ENCODE results near the gene SP6. TPM values are rescaled to one million over a fixed set of nuclear protein-coding genes. Genes with fewer than 3 reads are reported as not detected.

SP6 gene
- polyA plus RNA-seq, 1 experiment, result 0.05 TPM

- no peaks in the 10 kb centered on the region for H3K27me3 ChIP-seq (ENCODE audit: control insufficient read depth, insufficient read depth, low read length)
- no peak for DNase-seq (ENCODE audit: low read depth)
- no peaks in the 10 kb centered on the region for H3K36me3 ChIP-seq (ENCODE audit: control insufficient read depth, insufficient read depth, low read length)
- ChIA-PET POLR2A (no interaction called here), CTCF (interaction anchor here (1.0 to 17.5 kb wide), 6 partner anchors 9 to 66 kb away, joined by 3 to 875 read pairs (median 5); partner anchors contain the start of genes SCRN2 and SP6)
- TF ChIP-seq, protein P1, sequence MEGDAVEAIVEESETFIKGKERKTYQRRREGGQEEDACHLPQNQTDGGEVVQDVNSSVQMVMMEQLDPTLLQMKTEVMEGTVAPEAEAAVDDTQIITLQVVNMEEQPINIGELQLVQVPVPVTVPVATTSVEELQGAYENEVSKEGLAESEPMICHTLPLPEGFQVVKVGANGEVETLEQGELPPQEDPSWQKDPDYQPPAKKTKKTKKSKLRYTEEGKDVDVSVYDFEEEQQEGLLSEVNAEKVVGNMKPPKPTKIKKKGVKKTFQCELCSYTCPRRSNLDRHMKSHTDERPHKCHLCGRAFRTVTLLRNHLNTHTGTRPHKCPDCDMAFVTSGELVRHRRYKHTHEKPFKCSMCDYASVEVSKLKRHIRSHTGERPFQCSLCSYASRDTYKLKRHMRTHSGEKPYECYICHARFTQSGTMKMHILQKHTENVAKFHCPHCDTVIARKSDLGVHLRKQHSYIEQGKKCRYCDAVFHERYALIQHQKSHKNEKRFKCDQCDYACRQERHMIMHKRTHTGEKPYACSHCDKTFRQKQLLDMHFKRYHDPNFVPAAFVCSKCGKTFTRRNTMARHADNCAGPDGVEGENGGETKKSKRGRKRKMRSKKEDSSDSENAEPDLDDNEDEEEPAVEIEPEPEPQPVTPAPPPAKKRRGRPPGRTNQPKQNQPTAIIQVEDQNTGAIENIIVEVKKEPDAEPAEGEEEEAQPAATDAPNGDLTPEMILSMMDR (IDR thresholded peaks at IDR 0.05; ENCODE audit: insufficient read depth, low read depth, low read length), result no peak
- no peak overlapping the region for H3K4me3 ChIP-seq (ENCODE audit: low read depth, low read length)
These were observed 32.8 kb upstream of the SP6 start for GRCh38 chr17:47883589-47884426.

DNA sequence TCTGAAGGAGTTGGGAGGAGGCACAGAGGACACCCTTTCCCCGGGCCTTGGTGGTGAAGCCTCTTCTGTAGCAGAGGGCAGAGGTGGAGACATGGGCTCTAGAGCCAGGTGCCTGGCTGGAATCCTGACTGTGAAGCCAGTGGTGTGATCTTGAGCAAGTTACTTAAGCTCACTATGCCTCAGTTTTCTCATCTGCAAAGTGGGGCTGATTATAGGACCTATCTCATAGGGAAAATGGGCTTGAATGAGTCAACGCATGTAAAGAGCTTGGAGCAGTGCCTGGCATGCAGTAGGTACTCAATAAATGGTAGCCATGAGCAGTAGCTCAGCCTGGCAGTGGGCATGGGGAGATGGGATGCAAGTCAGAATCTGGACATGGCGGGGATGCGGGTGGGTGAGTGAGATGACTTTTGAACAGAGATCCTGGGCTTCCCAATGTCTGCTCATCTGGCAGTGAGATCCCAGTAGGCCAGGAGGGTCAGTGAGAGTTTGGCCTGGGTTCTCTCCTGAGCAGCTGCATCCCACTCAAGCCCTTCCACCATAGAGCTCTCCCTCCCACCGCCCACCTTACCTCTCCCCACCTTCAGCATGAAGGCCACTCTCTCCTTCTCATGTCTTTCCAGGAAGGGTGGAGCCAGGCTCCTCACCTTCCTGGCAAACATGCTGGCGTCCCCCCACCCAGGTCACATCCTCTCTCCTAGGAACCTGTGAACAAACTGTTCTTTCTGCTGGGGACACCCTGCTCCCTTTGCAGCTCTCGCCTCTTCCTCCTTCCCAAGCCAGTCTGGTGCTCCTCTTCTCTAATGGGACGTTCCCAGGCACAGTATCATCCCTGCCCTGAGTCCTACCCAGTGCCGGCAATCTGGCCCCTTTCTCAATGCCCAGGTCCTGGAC, 32.0 kb upstream of the SP6 start:
- Histone ChIP-seq H3K4me3 (ENCODE audit: low read depth, low read length) (no peak overlapping the region), H3K27me3 (ENCODE audit: control insufficient read depth, insufficient read depth, low read length) (no peaks in the 10 kb centered on the region), H3K36me3 (ENCODE audit: control insufficient read depth, insufficient read depth, low read length) (no peaks in the 10 kb centered on the region)
- TF ChIP-seq, protein P1 (IDR thresholded peaks at IDR 0.05; ENCODE audit: insufficient read depth, low read depth, low read length), result no peak
- no peak for DNase-seq (ENCODE audit: low read depth)
- ChIA-PET POLR2A (no interaction called here), CTCF (interaction anchor here (1.0 to 17.5 kb wide), 6 partner anchors 10 to 66 kb away, joined by 3 to 875 read pairs (median 4); partner anchors contain the start of genes SCRN2 and SP6)

DNA sequence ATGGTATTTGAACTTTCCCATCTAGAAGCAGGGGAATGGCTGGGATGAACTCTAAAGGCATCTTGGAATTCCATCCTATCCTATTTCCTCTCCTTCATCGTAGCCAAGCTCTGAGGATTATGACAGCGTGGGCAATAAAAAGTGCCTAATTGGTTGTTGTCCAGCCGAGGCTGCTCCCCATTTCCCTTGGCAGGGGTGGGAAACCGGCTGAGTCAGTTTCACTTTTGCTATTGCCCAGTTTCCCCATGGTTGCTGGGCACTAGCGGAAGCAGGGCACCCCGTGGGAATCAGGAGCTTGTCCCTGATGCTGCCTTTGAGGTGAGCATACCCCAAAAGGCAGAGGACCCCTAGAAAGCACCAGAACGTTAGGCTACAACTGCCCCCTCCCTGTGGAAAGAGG, 31.3 kb upstream of the SP6 start:
- TF ChIP-seq, protein P1 (IDR thresholded peaks at IDR 0.05; ENCODE audit: insufficient read depth, low read depth, low read length), result no peak
- peak; percentile 30 for DNase-seq (ENCODE audit: low read depth)
- ChIA-PET POLR2A (no interaction called here), CTCF (interaction anchor here (1.0 to 17.5 kb wide), 6 partner anchors 8 to 67 kb away, joined by 3 to 875 read pairs (median 4); partner anchors contain the start of genes SCRN2 and SP6)
- Histone ChIP-seq H3K27me3 (ENCODE audit: control insufficient read depth, insufficient read depth, low read length) (no peaks in the 10 kb centered on the region), H3K36me3 (ENCODE audit: control insufficient read depth, insufficient read depth, low read length) (no peaks in the 10 kb centered on the region), H3K4me3 (ENCODE audit: low read depth, low read length) (no peak overlapping the region)

DNA sequence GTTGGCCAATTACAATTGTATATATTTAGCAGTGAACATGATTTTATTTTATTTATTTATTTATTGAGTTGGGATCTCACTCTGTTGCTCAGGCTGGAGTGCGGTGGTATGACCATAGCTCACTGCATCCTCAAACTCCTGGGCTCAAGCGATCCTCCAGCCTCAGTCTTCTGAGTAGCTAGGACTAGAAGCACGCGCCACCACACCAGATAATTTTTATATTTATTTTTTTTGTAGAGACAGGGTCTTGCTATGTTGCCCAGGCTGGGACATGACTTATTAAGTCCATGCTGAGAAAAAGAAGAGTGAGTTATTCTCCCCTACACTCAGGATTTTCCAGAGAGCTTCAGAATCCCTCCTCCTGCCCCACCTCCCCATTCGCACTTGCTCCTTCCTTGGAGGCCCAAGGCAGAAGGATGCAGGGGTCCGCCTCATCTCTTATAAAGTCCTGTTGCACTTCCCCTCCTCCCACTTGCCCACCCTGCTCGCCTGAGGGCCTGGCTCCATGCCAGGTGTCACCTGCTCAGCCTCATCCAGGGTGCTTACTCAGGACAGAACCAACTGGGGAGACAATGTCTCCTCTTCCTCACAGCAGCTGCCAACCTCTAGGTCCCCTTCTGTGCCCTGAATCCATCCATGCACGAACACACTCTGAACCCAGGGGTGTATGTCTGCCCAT, 29.0 kb upstream of the SP6 start:
- CTCF ChIA-PET, result interaction anchor here (0.6 to 17.5 kb wide), 4 partner anchors 9 to 725 kb away, joined by 3 to 875 read pairs (median 3); partner anchors contain the start of genes SCRN2 and SP6
- Histone ChIP-seq H3K27me3 (ENCODE audit: control insufficient read depth, insufficient read depth, low read length) (no peaks in the 10 kb centered on the region), H3K36me3 (ENCODE audit: control insufficient read depth, insufficient read depth, low read length) (no peaks in the 10 kb centered on the region), H3K4me3 (ENCODE audit: low read depth, low read length) (no peak overlapping the region)
- TF ChIP-seq, protein P1 (IDR thresholded peaks at IDR 0.05; ENCODE audit: insufficient read depth, low read depth, low read length), result no peak
- no peak for DNase-seq (ENCODE audit: low read depth)
- POLR2A ChIA-PET, result no interaction called here
